GM18526 (cell line): ENCODE data around the gene DNAH17.

Experiments
- POLR2A ChIP-seq: IDR thresholded peaks from 3 replicates; pipeline ENCODE4 v1.6.1; 2011; ENCODE audit not compliant: insufficient read length; ENCODE audit errors: extremely low read depth

Gene DNAH17

DNA sequence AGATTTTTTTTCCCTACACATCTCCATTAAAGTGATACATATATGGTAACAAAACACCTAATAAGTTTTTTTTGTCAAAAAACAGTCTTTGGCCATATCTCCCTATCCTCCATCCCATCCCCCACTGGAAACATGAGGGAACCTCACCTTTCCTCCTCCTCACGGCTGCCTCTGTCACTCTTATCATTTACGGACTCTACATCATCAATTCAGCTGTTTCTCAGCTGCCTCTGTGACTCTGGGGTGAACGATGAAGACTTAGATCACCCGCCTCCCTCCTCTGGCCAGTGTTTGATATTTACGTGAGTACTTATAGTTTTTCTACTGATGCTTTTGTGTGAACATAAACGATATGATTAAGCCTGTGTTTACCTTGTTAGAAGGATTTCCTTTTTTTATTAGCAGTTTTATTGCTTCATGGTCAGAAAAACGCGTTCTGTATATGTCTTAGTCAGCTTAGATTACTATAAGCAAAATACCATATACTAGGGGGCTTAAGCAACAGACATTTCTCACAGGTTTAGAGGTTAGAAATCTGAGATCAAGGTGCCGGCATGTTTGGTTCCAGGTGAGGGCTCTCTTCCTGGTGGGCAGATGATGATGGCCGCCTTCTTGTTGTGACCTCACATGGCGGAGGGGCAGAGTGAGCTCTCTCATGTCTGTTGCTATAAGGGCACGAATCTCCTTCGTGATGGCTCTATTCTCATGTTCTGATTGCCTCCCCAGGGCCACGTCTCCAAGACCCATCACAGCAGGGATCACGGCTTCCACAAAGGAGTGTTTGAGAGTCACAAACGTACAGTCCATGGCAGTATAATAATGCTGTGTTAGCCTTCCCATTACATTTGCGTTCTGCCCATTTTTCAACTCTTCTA, 32.1 kb downstream of the DNAH17 start:
- no peak for TF ChIP-seq POLR2A

GRCh38 chr17:78541488-78542206, 35.5 kb downstream of the DNAH17 start:
- no peak for TF ChIP-seq POLR2A

GRCh38 chr17:78539781-78540180, 37.4 kb downstream of the DNAH17 start:
- no peak for TF ChIP-seq POLR2A

GRCh38 chr17:78538033-78538776, 39.0 kb downstream of the DNAH17 start:
- no peak for TF ChIP-seq POLR2A

DNA sequence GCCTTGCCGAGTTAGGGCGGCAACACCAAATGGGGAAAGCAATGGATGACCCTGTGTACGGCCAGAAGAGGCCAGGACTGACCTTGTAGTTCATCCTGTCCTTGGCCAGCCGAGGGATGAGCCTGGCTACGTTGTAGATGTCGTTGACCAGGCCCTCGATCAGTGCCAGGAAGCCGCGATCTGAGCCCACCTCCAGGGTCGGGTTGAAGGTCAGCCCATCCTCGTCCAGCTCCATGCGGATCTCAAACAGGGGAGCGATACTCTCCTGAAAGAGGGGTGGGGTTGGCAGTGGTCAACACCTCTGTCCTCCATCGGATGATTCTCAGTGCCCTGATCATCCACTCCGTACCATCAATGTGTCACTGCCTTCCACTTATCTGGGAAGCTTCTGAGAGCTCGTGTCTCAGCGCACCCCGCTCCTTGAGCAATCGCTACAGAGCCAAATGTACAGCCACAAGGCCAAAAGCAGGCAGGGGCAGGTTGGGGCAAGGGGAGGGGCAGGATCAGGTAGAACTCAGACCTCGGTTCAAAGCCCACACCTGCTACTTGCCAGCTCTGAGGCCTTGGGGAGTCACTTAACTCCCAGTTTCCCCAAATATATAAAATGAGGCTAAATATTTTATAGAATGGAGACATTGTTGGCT, 39.9 kb downstream of the DNAH17 start:
- no peak for TF ChIP-seq POLR2A

- TF ChIP-seq POLR2A, result no peak
Measured at GRCh38 chr17:78535273-78536197, 41.7 kb downstream of the DNAH17 start.

DNA sequence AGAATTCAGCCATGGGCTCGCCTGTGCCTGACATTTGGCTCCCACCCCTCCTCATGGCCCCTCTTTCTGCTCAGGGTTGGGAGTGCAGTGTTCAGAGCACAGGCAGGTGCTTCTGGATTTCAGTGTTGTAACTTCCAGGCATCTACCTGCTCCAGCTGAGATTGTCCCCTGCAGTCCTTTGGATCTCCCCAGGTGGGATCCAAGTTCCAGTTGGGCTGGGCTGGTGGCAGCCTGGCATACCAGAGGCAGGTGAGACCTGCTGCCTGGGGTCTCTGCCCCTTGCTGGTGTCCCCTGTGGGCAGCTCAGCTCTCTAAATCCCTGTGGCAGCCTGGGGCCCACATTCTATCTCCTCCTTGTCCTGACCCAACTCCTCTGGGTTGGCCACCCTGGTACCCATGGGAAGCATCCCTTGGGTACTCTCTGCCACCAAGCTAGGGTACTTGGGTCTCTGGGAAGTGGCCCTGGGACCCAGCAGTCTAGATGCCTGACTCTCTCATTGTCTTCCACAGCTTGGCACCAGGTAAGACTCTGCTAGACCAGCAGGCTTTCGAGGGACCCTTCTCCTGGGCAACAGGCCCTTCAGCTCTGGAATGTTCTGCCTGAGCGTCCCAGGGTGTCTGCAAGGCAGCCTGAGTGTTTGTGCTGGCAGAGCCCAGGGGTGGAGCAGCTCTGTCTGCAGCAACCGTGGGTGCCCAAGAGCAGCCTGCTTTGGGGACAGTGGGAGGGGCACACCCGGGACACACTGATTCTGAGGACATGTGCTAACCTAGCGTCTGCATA, 42.5 kb downstream of the DNAH17 start:
- TF ChIP-seq POLR2A, result no peak

DNA sequence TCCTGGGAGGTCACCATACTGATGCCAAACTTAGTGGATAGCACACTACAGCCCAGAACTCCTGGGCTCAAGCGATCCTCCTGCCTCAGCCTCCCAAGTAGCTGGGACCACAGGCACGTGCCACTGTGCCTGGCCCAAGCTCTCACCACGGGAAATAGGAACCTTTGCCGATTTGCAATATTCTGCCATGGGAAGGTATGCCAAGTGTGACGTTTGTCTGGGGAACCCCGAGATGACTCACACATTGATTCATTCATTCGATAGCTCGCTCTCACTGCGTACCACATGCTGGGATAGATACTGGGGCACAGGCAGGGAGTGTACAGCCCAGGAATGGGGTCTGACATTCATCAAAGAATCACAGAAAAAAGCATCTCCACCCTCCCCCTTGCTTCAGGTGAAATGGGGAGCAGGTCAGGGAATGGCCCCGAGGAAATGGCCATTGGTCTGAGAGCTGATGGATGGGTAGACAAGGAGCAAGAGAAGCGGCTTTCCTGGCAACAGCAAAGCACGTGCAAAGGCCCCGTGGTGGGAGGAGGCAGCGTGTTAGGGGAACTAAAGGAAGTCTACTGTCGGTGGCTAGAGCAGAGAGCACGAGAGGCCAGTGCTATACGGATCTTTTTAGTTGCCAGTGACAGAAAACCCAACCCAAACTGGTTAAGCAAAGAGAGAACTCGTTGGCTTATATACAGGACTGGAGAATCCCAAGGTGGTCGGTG, 44.1 kb downstream of the DNAH17 start:
- TF ChIP-seq POLR2A, result no peak

GRCh38 chr17:78532311-78532710, 44.9 kb downstream of the DNAH17 start:
- TF ChIP-seq POLR2A, result no peak

GRCh38 chr17:78530675-78531074, 46.5 kb downstream of the DNAH17 start:
- no peak for TF ChIP-seq POLR2A

GRCh38 chr17:78529871-78530670, 47.1 kb downstream of the DNAH17 start:
- TF ChIP-seq POLR2A, result no peak

DNA sequence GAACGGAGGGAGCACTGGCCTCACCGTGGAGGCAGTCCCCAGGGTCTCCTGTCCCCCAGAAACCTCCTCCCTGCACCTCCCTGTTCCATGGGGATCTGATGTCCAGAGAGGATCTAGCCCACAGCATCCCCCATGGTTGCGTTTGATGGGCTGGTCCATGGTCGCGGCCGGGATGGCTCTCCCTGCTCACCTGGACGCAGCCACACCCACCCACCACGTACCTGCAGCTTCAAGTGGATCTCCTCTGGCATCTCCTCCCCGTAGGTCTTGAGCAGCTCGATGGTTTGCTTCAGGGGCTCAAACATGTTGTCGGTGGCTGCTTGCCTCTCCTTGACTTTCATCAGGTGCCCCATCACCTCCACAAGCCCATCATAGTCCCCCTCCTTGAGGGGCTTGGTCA, 47.9 kb downstream of the DNAH17 start:
- TF ChIP-seq POLR2A, result no peak
